NT2/D1 (cell line): ENCODE measurements around the gene FILIP1L.

ENCODE experiments used
- SUZ12 ChIP-seq: IDR thresholded peaks from 2 replicates; pipeline ENCODE4 v1.6.1; 2011; ENCODE audit not compliant: insufficient read length, insufficient read depth; ENCODE audit errors: extremely low read depth
- YY1 ChIP-seq: IDR thresholded peaks from 2 replicates; pipeline ENCODE4 v1.6.1; 2011; ENCODE audit not compliant: insufficient read length, insufficient read depth
- ZNF274 ChIP-seq: IDR thresholded peaks from 2 replicates; pipeline ENCODE4 v1.6.1; 2011; ENCODE audit warnings: mild to moderate bottlenecking, low read depth, low read length

GRCh38 chr3:100090669-100091005, 23.7 kb downstream of the FILIP1L start:
- TF ChIP-seq ZNF274 (no peak), YY1 (no peak), SUZ12 (no peak)
